Upper lobe of right lung (tissue), 1 donor: ENCODE data around the gene CROCC. TPM values are rescaled to one million over a fixed set of nuclear protein-coding genes. Genes with fewer than 3 reads are reported as not detected.
"Not testable (repeated sequence)": the region's sequence is repeated elsewhere in the genome, so short reads cannot be mapped to it uniquely, and the experiment has no call there.

Experiments used
- ATAC-seq: fragments of 200-7000 bp; cut with Tn5 transposase; one replicate; pipeline ENCODE4 v1.9.1; 2020; ENCODE audit warnings: mild to moderate bottlenecking, moderate library complexity
- DNase-seq: peaks from one replicate; pipeline ENCODE4 v3.0.0-alpha.2; 2020
- H3K27ac ChIP-seq: fragments of 200-600 bp; one replicate; pipeline ENCODE4 v1.8.0; 2022
- H3K27me3 ChIP-seq: fragments of 200-600 bp; one replicate; pipeline ENCODE4 v1.8.0; 2022; ENCODE audit warnings: mild to moderate bottlenecking
- H3K36me3 ChIP-seq: fragments of 200-600 bp; one replicate; pipeline ENCODE4 v1.8.0; 2022
- H3K4me1 ChIP-seq: fragments of 200-600 bp; one replicate; pipeline ENCODE4 v1.8.0; 2022
- H3K4me3 ChIP-seq: fragments of 200-600 bp; one replicate; pipeline ENCODE4 v1.8.0; 2022; ENCODE audit warnings: mild to moderate bottlenecking
- H3K9me3 ChIP-seq: fragments of 200-600 bp; one replicate; pipeline ENCODE4 v1.8.0; 2022
- CTCF ChIP-seq: fragments of 200-600 bp; IDR thresholded peaks from one replicate; pipeline ENCODE4 v1.8.0; 2022; ENCODE audit warnings: antibody characterized with exemption
- intact Hi-C: fragments of 100-400 bp; cut with DNase I; formaldehyde crosslinking; loops from one replicate; pipeline ENCODE4 v1.11.0; 2022
- total RNA-seq: library from RNA; stranded (reverse); fragmentation: NEBNext Ultra II Directional; extraction: Animal tissue kit (Norgen Biotek cat#: 25700); gene quantifications from one replicate; pipeline ENCODE4 v1.2.1, GENCODE V29; 2021
- donor health status: DM: no; HTN: yes; CAD: no; lungs with severe emphysema.

Gene CROCC
- total RNA-seq, 1 donor from 2014 or later = 20.9 TPM

DNA sequence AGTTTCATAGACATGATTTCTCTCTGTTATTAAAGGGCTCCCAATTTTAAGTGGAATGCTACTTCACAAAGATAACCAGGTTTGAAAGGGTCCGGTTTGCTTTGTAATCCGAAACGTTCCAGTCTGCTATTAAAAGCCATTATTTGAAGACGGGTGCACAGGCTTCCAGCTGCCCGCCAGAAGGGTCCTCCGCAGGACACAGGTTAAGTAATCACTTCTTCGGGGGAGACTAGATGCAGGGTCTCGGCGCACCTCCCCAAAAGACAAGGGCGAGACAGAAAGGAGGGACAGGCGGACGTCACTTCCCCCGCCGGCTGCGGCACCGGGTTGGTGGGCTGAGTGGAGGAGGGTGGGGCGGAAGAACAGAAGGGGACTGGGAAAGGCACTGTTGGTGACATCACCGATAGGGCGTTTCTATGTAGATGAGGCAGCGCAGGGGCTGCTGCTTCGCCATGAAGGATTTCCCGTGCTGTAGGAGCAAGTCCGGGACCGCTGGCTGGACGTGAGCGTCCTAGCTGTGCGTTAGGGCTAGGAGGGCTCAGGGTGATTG is 17.1 kb upstream of the CROCC start:
- ATAC-seq (peak; percentile 100), DNase-seq (peak; percentile 98)
- Histone ChIP-seq H3K27me3 (no peaks in the 10 kb centered on the region), H3K4me3 (peak overlapping the region; percentile 70), H3K9me3 (no peaks in the 10 kb centered on the region), H3K4me1 (peaks cover 4% of the 10 kb centered on the region), H3K36me3 (no peaks in the 10 kb centered on the region), H3K27ac (peak overlapping the region; percentile 100)
- no peak for TF ChIP-seq CTCF
- intact Hi-C loops = no loop called here

DNA sequence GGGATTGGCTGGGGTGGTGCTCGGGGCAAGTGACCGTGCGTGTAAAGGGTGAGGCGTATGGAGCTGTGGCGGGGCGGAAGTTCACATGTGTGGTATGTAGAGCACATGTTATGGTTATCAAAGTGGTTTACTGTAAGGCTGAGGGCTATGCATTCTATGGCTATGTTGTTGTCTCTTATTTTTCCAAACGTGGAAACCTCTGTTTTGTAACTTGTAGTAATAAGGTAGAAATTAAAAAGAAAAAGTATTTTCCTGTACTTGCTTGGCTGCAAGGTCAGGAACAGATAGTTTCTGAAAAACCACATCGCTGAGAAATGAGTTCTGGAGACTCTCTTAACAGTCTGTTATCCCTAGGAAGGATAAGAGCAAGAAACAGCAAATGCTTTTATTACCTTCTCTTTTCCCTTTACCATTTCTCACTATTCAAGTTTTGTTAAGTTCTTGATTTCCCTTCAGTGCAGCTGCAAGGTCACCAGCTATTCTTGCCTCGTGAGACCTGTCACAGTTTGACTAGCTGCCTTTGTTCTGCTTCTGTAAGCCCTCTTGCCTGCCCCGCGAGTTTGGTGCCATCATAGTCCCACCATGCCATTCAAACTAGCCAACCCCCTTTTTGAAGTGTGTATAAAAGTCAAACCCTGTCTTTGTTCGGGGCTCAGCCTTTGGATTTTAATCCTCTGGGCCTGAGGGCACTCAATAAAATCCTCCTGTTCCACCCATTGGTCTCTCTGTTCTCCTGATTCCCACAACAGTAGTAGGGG is 16.4 kb upstream of the CROCC start:
- TF ChIP-seq CTCF = no peak
- peaks cover 4% of the 10 kb centered on the region for H3K4me1 ChIP-seq
- H3K36me3 ChIP-seq = no peaks in the 10 kb centered on the region
- peak overlapping the region; percentile 100 for H3K27ac ChIP-seq
- peak overlapping the region; percentile 70 for H3K4me3 ChIP-seq
- no peaks in the 10 kb centered on the region for H3K27me3 ChIP-seq
- ATAC-seq = peak; percentile 88
- H3K9me3 ChIP-seq = no peaks in the 10 kb centered on the region
- intact Hi-C loops = no loop called here
- DNase-seq = no peak

DNA sequence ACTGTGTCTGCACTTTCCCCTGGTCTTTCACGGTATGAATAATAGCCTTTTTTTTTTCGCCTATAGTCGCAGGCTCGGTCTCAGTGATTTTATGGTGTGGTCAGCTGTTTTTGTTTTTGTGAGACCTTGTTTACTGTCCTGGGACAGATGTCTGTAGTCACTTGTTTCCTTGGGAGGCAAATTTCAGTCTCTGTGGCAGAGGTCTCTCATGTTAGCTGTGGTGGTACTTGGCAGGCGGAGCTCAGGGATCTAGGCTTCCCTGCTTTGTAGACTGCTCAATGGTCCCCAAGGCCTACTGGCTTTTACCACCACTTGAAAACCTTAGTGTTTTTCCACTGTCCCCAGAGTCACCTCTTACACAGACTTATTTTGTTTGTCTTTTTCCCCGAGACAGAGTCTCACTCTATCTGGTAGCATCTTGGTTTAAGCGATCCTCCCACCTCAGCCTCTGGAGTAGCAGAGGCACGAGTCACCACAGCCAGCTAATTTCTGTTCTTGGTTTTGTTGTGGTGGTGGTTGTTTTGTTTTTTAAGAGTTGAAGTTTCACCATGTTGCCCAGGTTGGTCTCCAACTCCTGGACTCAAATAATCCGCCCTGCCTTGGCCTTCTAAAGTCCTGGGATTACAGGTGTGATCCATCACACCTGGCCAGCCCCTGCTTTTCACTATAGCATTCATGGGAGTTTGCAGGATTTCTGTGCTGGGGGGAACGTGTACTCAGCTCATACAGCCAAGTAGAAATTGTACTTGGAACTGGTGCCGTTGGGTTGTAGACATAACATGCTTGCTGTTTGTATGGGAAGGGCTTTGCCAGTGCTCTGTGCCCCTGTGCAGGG is 15.6 kb upstream of the CROCC start:
- Histone ChIP-seq H3K27me3 (no peaks in the 10 kb centered on the region), H3K9me3 (no peaks in the 10 kb centered on the region), H3K36me3 (no peaks in the 10 kb centered on the region), H3K27ac (peak overlapping the region; percentile 100), H3K4me1 (peaks cover 4% of the 10 kb centered on the region), H3K4me3 (no peak overlapping the region)
- no peak for TF ChIP-seq CTCF
- intact Hi-C loops = no loop called here
- DNase-seq (no peak), ATAC-seq (no peak)

- ATAC-seq (no peak), DNase-seq (no peak)
- Histone ChIP-seq H3K36me3 (no peaks in the 10 kb centered on the region), H3K27me3 (no peaks in the 10 kb centered on the region), H3K4me3 (no peak overlapping the region), H3K9me3 (no peaks in the 10 kb centered on the region), H3K4me1 (peaks cover 4% of the 10 kb centered on the region), H3K27ac (no peak overlapping the region)
- intact Hi-C loops = no loop called here
- no peak for TF ChIP-seq CTCF
Measured at GRCh38 chr1:16906873-16907272, 14.9 kb upstream of the CROCC start.

- no peak for DNase-seq
- intact Hi-C loops = no loop called here
Measured at GRCh38 chr1:16907870-16908758, 13.6 kb upstream of the CROCC start.

GRCh38 chr1:16911851-16912721 is 9.6 kb upstream of the CROCC start:
- H3K4me3 ChIP-seq, H3K27ac ChIP-seq, H3K27me3 ChIP-seq, intact Hi-C loops, DNase-seq, H3K36me3 ChIP-seq, ATAC-seq, H3K9me3 ChIP-seq: not testable (repeated sequence)
- peaks cover 13% of the 10 kb centered on the region for H3K4me1 ChIP-seq

More at GRCh38 chr1:16907870-16908758, 13.6 kb upstream of the CROCC start:
- Histone ChIP-seq H3K36me3 (no peaks in the 10 kb centered on the region), H3K4me1 (peaks cover 6% of the 10 kb centered on the region), H3K27ac (no peak overlapping the region), H3K9me3 (no peaks in the 10 kb centered on the region), H3K4me3 (no peak overlapping the region), H3K27me3 (no peaks in the 10 kb centered on the region)
- ATAC-seq = no peak
- TF ChIP-seq CTCF = no peak

- H3K4me3 ChIP-seq, H3K36me3 ChIP-seq, intact Hi-C loops, H3K27me3 ChIP-seq, DNase-seq, H3K9me3 ChIP-seq, H3K27ac ChIP-seq: not testable (repeated sequence)
- peaks cover 13% of the 10 kb centered on the region for H3K4me1 ChIP-seq
- ATAC-seq = peak; percentile 5
Measured at GRCh38 chr1:16912742-16913141, 9.0 kb upstream of the CROCC start.
